Smooth muscle cell of the brain vasculature (primary cell): ENCODE data around the gene SLC29A4.
"Not testable (repeated sequence)": the region's sequence is repeated elsewhere in the genome, so short reads cannot be mapped to it uniquely, and the experiment has no call there.

Experiments
- DNase-seq: peaks from one replicate; pipeline ENCODE4 v3.0.0-alpha.2; 2012; ENCODE audit warnings: low read depth, low spot score

Gene SLC29A4

GRCh38 chr7:5323800-5324781, 41.3 kb downstream of the SLC29A4 start:
- DNase-seq: not testable (repeated sequence)

- no peak for DNase-seq
Measured at GRCh38 chr7:5324961-5325360, 42.2 kb downstream of the SLC29A4 start.

GRCh38 chr7:5330288-5330687, 47.5 kb downstream of the SLC29A4 start:
- DNase-seq: no peak

GRCh38 chr7:5332579-5332978, 49.8 kb downstream of the SLC29A4 start:
- no peak for DNase-seq

- DNase-seq: no peak
Measured at GRCh38 chr7:5333121-5334045, 50.6 kb downstream of the SLC29A4 start.

GRCh38 chr7:5334671-5335070, 51.9 kb downstream of the SLC29A4 start:
- no peak for DNase-seq

- DNase-seq: no peak
Measured at GRCh38 chr7:5337047-5337446, 54.3 kb downstream of the SLC29A4 start.

GRCh38 chr7:5339955-5340354, 57.2 kb downstream of the SLC29A4 start:
- no peak for DNase-seq

- no peak for DNase-seq
Measured at GRCh38 chr7:5342631-5343030, 59.9 kb downstream of the SLC29A4 start.

- DNase-seq: no peak
Measured at GRCh38 chr7:5343884-5344283, 61.1 kb downstream of the SLC29A4 start.

- DNase-seq: no peak
Measured at GRCh38 chr7:5344342-5344741, 61.6 kb downstream of the SLC29A4 start.

- DNase-seq: no peak
Measured at GRCh38 chr7:5345171-5345570, 62.4 kb downstream of the SLC29A4 start.

- no peak for DNase-seq
Measured at GRCh38 chr7:5345671-5346070, 62.9 kb downstream of the SLC29A4 start.

GRCh38 chr7:5348134-5349004, 65.6 kb downstream of the SLC29A4 start:
- no peak for DNase-seq

- no peak for DNase-seq
Measured at GRCh38 chr7:5349005-5349380, 66.2 kb downstream of the SLC29A4 start.

- DNase-seq: no peak
Measured at GRCh38 chr7:5349437-5350173, 66.9 kb downstream of the SLC29A4 start.

- no peak for DNase-seq
Measured at GRCh38 chr7:5350174-5350463, 67.4 kb downstream of the SLC29A4 start.

GRCh38 chr7:5350600-5351385, 68.0 kb downstream of the SLC29A4 start:
- DNase-seq: no peak

- DNase-seq: no peak
Measured at GRCh38 chr7:5351507-5352265, 68.9 kb downstream of the SLC29A4 start.
